AG10803 (cell line): ENCODE measurements around the gene CD59.

Experiments
- DNase-seq: peaks from one replicate; pipeline ENCODE4 v3.0.0; 2010; ENCODE audit warnings: low read depth
- H3K4me3 ChIP-seq: 2 replicates; pipeline ENCODE4 v1.5.1; 2011; ENCODE audit warnings: mild to moderate bottlenecking, low read length, control low read depth
- TF ChIP-seq, protein P1 (sequence below): conservative IDR thresholded peaks from 2 replicates; pipeline ENCODE4 v1.5.1; 2011; ENCODE audit warnings: mild to moderate bottlenecking, low read length, control low read depth, inconsistent platforms

The CD59 gene

GRCh38 chr11:33769542-33769941 lies 33.3 kb upstream of the CD59 start:
- TF ChIP-seq, protein P1, sequence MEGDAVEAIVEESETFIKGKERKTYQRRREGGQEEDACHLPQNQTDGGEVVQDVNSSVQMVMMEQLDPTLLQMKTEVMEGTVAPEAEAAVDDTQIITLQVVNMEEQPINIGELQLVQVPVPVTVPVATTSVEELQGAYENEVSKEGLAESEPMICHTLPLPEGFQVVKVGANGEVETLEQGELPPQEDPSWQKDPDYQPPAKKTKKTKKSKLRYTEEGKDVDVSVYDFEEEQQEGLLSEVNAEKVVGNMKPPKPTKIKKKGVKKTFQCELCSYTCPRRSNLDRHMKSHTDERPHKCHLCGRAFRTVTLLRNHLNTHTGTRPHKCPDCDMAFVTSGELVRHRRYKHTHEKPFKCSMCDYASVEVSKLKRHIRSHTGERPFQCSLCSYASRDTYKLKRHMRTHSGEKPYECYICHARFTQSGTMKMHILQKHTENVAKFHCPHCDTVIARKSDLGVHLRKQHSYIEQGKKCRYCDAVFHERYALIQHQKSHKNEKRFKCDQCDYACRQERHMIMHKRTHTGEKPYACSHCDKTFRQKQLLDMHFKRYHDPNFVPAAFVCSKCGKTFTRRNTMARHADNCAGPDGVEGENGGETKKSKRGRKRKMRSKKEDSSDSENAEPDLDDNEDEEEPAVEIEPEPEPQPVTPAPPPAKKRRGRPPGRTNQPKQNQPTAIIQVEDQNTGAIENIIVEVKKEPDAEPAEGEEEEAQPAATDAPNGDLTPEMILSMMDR, result no peak
- DNase-seq, result no peak
- no peak overlapping the region for H3K4me3 ChIP-seq

GRCh38 chr11:33767624-33768023 lies 31.4 kb upstream of the CD59 start:
- TF ChIP-seq, protein P1, result no peak
- no peak overlapping the region for H3K4me3 ChIP-seq
- no peak for DNase-seq

DNA sequence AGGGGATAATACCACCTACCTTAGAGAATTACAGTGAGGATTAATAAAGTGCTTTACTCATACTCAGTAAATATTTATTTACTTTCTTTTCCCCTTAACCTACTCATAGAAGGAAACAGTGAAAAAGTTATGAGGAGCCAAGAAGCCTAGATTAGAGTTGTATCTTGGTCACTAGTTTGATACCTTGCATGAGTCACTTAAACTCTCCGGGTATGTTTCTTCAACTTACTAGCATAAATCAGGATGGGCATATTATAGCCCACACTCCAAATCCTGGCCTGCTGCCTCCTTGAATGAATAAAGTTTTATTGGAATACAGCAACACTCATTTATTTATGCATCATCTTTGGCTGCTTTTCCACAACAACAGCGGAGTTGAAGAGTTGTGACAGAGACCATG lies 29.9 kb upstream of the CD59 start:
- H3K4me3 ChIP-seq, result no peak overlapping the region
- no peak for DNase-seq
- TF ChIP-seq, protein P1, result no peak

GRCh38 chr11:33761471-33761870 lies 25.2 kb upstream of the CD59 start:
- TF ChIP-seq, protein P1, result no peak
- no peak overlapping the region for H3K4me3 ChIP-seq
- no peak for DNase-seq

- TF ChIP-seq, protein P1, result no peak
- peak; percentile 31 for DNase-seq
- no peak overlapping the region for H3K4me3 ChIP-seq
These were observed 17.2 kb upstream of the CD59 start for GRCh38 chr11:33753304-33753967.

GRCh38 chr11:33751878-33752277 lies 15.7 kb upstream of the CD59 start:
- H3K4me3 ChIP-seq, result no peak overlapping the region
- TF ChIP-seq, protein P1, result no peak
- no peak for DNase-seq

- H3K4me3 ChIP-seq, result no peak overlapping the region
- DNase-seq, result peak; percentile 39
- TF ChIP-seq, protein P1, result no peak
These were observed 11.8 kb upstream of the CD59 start for GRCh38 chr11:33747979-33748378.
